Stimulated activated memory B cell treated with anti-CD40 and anti-IgM and Interleukin-4, amounts not matched to agents 10 μg/mL and 1 μg/mL and 100 μg/mL, for 72 hours (primary cell): ENCODE measurements around the gene FOXP4.

ENCODE experiments used
- ATAC-seq: fragments of 150-1000 bp; cut with Tn5 transposase; 2 replicates; pipeline ENCODE4 v1.10.0; 2021
- H3K27ac Mint-ChIP-seq: one replicate; pipeline ENCODE4 v1.8.0; 2022; ENCODE audit warnings: mild to moderate bottlenecking, mixed read lengths
- H3K27me3 Mint-ChIP-seq: one replicate; pipeline ENCODE4 v1.8.0; 2022; ENCODE audit warnings: mixed read lengths
- H3K36me3 Mint-ChIP-seq: one replicate; pipeline ENCODE4 v1.8.0; 2022; ENCODE audit warnings: mixed read lengths
- H3K4me1 Mint-ChIP-seq: one replicate; pipeline ENCODE4 v1.8.0; 2022; ENCODE audit warnings: mixed read lengths
- H3K4me3 Mint-ChIP-seq: one replicate; pipeline ENCODE4 v1.8.0; 2022; ENCODE audit warnings: mild to moderate bottlenecking, moderate library complexity, mixed read lengths
- H3K9me3 Mint-ChIP-seq: one replicate; pipeline ENCODE4 v1.8.0; 2022; ENCODE audit warnings: mixed read lengths

Gene FOXP4

DNA sequence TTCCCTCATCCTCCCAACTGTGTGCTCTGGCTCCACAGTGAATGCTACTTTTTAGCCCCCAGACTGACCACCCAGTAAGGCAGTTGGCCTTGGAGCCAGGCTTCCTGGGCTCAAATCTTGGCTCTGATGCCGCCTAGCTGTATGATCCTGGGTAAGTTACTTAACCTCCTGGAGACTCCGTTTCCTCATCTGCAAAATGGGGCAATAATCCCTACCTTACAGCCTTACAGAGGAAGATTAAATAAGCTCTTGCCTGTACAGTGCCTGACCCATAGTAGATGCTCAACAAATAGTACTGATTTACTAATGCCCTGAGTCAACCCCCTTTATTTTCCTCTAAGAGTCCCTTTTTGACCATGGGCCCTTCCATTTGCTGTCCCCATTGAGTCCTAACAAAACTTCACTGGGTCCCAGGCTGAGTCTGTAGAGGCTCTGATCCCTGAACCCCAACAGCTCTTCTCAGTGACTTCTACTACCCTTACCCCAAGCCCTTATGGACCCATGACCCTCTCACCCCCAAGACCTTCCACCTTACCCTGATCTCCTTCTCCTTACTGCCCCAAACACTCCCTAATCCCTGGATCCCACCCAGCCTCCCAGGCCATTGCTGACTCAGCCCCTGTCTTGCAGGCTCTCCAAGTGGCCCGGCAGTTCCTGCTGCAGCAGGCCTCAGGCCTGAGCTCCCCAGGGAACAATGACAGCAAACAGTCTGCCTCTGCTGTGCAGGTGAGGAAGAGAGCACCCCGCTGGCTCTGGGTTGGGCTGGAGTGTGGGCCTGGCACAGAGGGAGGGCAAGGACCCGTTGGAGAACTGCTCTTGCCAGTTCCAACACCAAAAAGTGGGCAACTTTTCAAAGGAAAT lies 31.4 kb downstream of the FOXP4 start:
- H3K27ac Mint-ChIP-seq: peak overlapping the region; percentile 6
- ATAC-seq: no peak
- no peaks in the 10 kb centered on the region for H3K9me3 Mint-ChIP-seq
- no peak overlapping the region for H3K4me3 Mint-ChIP-seq
- H3K4me1 Mint-ChIP-seq: peaks cover 45% of the 10 kb centered on the region
- H3K36me3 Mint-ChIP-seq: peaks cover 17% of the 10 kb centered on the region
- no peaks in the 10 kb centered on the region for H3K27me3 Mint-ChIP-seq

DNA sequence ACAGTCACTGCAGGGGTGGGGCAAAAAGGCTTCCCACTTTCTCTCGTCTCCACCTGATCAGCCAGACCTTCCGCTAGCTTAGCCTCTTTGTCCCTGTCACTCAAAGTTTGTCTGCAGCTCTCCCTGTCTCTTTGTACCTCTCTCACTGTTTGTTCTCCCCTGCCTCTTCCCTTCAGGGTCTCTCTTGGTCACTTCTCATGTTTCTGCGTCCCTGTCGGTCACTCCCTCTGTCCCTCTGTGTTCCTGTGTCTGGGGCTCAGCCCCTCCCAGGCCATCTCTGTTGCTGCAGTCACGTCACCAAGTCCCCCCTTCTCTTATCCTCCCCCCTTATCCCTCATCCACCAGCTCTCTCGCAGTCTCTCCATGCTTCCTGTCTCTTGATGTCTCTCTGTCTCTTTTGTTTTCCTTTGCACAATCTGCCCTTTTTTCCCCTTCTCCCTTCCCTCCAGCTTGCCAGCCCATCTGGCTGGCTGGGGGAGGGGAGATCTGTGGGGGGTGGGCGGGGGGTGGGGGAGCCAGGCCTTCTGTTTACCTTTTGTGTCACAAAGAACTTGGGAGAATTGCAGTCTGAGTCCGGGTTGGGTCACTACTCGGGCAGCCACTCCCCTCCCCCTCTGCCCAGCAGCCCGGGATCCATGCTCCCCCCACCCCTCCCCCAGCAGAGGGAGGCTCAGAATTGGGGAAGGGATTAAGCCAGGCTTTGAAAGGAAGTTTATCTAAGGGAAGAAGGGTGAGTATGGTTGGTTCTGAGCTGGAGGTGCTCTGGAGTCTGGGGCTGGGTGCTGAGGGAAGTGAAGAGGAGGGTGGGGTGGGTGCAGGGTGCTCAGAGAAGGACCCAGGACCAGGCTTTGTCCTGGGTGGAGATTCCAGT lies 32.3 kb downstream of the FOXP4 start:
- H3K9me3 Mint-ChIP-seq: no peaks in the 10 kb centered on the region

DNA sequence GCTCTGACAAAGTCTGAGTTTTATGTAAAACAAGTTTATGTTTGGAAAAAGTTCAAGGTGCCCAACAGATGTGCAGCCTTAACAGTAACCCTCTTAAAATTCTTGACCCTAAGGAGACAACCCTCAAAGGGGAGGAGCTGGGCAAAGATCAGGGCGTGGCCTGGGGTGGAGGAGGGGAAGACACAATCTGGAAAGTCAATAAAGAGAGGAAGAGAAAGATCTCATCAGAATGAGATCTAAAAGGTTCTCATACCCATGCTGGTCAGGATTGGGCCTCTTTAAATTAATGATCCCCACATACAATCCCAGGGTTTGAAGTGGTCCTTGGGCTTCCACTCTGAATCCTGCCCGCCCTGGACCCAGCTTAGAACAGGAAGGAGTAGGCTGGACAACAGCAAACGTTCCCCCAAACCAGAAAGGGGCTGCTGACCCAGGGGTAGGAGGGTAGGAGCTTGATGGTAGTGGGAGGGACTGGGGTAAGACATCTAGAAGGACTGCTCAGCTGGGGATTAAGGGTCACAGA lies 33.0 kb downstream of the FOXP4 start:
- ATAC-seq: no peak
- Mint-ChIP-seq H3K9me3 (no peaks in the 10 kb centered on the region), H3K27ac (no peak overlapping the region), H3K4me1 (peaks cover 30% of the 10 kb centered on the region), H3K36me3 (peaks cover 17% of the 10 kb centered on the region), H3K27me3 (no peaks in the 10 kb centered on the region), H3K4me3 (no peak overlapping the region)

More for the DNA sequence above, 32.3 kb downstream of the FOXP4 start:
- peaks cover 37% of the 10 kb centered on the region for H3K4me1 Mint-ChIP-seq
- peak overlapping the region; percentile 6 for H3K27ac Mint-ChIP-seq
- no peaks in the 10 kb centered on the region for H3K27me3 Mint-ChIP-seq
- peaks cover 17% of the 10 kb centered on the region for H3K36me3 Mint-ChIP-seq
- H3K4me3 Mint-ChIP-seq: no peak overlapping the region
- no peak for ATAC-seq

DNA sequence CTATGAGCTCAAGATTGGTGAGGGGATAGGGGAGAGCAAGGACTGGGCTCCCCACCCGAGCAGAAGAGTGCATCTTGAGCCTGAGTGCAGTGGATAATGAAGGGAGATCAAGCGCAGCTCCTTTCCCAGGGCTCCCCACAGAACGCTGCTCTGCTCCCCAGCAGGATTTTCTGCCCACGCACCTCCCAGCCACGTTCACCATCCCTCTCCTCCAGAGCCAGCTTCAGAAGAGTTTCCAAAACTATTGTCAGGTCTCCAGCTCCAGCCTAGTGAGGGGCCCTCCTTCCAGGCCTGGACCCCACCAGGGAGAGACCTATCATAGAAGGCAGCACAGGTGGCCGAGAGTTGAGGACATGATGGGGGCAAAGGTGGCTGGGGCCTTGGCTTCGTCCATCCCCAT lies 34.5 kb downstream of the FOXP4 start:
- Mint-ChIP-seq H3K27me3 (no peaks in the 10 kb centered on the region), H3K27ac (no peak overlapping the region), H3K4me1 (peaks cover 21% of the 10 kb centered on the region), H3K9me3 (no peaks in the 10 kb centered on the region), H3K4me3 (no peak overlapping the region), H3K36me3 (peaks cover 20% of the 10 kb centered on the region)
- no peak for ATAC-seq

DNA sequence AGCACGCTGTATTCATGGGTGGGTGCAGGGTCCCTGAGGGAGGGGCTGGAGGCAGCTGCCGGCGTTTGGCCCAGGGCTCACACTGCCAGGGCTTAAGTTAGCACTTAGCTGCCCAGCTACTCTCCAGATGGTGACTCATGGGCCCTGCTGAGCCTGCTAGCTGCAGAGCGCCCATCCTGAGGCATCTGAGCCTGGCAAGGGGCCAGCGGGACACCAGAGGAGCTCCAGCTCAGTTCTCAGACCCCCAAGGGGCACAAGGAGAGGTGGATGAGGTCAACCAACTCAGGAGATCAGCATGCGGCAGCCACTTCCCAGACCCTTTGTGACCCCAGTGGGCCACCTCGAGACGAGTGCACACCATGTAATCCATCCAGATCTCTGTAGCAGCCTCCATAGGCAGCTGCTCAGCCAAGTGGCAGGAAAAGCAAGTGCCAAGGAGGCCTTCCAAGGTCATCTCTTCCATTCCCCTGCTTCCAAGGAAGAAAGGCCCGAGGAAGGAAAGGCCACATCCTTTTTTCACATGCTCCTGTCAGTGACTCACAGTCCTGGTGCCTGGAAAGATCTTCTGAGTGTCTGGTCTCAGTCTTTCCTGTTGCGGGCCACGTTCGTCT lies 35.3 kb downstream of the FOXP4 start:
- no peaks in the 10 kb centered on the region for H3K9me3 Mint-ChIP-seq
- H3K4me3 Mint-ChIP-seq: no peak overlapping the region
- no peak for ATAC-seq
- H3K36me3 Mint-ChIP-seq: peaks cover 23% of the 10 kb centered on the region
- peaks cover 21% of the 10 kb centered on the region for H3K4me1 Mint-ChIP-seq
- no peaks in the 10 kb centered on the region for H3K27me3 Mint-ChIP-seq
- no peak overlapping the region for H3K27ac Mint-ChIP-seq

DNA sequence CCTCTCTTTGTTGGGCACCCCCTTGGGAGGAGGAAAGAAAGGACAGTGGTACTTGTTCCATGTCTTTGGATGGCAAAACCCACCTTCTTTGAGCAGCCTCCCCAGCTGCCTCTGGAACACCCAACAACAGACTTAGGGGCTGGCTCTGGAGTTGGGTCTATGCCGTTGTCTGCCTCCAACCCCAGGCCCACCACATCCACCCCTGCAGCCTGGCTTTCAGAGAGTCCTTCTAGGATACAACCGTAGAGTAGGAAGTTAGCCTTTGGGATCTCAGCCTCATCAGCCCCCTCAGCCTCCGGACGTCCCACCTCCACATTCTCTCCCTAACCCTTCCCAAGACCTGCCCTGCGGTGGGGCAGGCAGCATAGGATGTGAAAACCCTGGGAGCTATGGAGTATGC lies 36.4 kb downstream of the FOXP4 start:
- no peaks in the 10 kb centered on the region for H3K27me3 Mint-ChIP-seq
- peaks cover 17% of the 10 kb centered on the region for H3K36me3 Mint-ChIP-seq
- H3K27ac Mint-ChIP-seq: no peak overlapping the region
- no peak overlapping the region for H3K4me3 Mint-ChIP-seq
- ATAC-seq: no peak
- peaks cover 15% of the 10 kb centered on the region for H3K4me1 Mint-ChIP-seq
- H3K9me3 Mint-ChIP-seq: no peaks in the 10 kb centered on the region

DNA sequence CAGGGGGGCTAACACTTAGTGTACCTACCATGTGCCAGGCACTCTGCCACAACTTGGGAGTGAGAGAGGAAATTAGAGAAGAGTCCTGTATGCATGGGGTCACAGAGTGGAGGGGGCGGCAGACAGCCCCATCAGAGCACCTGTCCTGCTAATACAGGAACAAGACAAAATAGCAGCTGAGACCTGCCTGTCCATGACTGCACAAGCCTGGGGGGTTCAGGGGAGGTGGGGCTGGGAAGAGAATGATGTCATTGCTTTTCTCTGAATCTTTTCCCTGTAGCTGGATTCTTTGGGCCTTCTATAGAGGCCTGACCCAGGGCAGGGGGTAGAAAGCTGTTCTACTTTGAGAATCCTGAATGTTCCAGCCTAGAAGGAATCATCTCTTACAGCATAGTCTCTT lies 37.4 kb downstream of the FOXP4 start:
- no peak for ATAC-seq
- Mint-ChIP-seq H3K9me3 (no peaks in the 10 kb centered on the region), H3K4me1 (peaks cover 5% of the 10 kb centered on the region), H3K27me3 (no peaks in the 10 kb centered on the region), H3K4me3 (no peak overlapping the region), H3K36me3 (peaks cover 16% of the 10 kb centered on the region), H3K27ac (no peak overlapping the region)

DNA sequence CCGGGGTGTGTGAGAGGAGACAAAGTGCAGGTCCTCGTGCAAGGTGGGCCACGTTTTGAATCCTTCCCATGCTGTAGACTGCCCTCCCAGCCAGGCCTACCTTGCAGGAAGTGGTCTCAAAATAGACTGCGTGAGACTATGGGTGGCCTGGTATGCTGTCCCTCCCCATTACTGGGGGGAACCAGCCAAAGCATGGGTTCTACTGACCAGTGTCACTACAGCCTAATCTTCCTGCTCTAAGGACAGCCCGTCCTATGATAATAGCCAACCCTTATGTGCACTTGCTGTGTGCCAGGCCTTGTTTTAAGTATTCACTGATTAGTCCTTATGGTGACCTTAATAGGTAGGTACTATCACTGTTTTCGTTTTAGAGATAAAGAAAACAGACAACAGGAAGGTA lies 38.0 kb downstream of the FOXP4 start:
- no peaks in the 10 kb centered on the region for H3K27me3 Mint-ChIP-seq
- no peaks in the 10 kb centered on the region for H3K4me1 Mint-ChIP-seq
- no peak overlapping the region for H3K27ac Mint-ChIP-seq
- no peaks in the 10 kb centered on the region for H3K9me3 Mint-ChIP-seq
- no peak overlapping the region for H3K4me3 Mint-ChIP-seq
- H3K36me3 Mint-ChIP-seq: peaks cover 17% of the 10 kb centered on the region
- ATAC-seq: no peak

DNA sequence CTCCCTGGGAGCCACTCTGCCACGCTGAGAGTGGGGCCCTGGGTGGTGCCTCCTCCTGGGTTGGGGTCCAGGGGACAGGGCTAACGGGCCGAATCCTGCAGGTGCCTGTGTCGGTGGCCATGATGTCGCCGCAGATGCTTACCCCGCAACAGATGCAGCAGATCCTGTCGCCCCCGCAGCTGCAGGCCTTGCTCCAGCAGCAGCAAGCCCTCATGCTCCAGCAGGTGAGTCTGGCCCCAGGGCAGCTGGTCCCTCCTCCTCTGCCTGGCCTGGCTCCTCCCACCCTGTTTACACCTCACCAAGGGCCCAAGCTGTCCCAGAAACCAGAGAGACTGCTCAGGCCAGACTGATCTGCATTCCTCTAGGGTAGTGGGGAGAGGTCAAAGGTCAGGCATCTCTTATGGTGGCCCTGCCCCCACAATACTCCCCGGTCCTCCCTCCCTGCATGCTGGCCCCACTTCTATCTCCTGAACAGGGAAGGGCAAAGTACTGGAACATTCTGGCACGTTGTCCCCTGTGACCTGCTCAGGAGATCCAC lies 38.6 kb downstream of the FOXP4 start:
- no peaks in the 10 kb centered on the region for H3K27me3 Mint-ChIP-seq
- H3K9me3 Mint-ChIP-seq: no peaks in the 10 kb centered on the region
- H3K36me3 Mint-ChIP-seq: peaks cover 17% of the 10 kb centered on the region
- H3K4me3 Mint-ChIP-seq: no peak overlapping the region
- no peak overlapping the region for H3K27ac Mint-ChIP-seq
- no peaks in the 10 kb centered on the region for H3K4me1 Mint-ChIP-seq
- no peak for ATAC-seq

DNA sequence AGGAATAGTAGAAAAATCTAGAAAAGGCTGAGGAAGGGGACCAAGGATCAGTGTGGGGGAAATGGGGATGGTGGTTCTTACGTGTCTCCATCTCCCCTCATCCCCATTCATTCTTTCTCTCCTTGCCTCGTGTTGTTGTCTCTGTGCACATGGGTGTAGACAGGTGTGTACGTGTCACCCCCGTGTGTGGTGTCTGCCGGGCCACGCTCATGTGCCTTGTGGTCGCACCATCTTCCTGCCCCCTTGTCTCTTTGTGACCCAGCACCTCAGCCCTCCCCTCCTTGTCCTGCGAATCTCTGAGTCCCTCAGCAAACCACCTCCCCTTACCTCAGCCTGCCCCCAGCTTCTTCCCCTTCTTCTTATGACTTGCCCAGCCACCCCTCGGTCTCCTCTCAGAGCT lies 39.4 kb downstream of the FOXP4 start:
- no peak overlapping the region for H3K27ac Mint-ChIP-seq

DNA sequence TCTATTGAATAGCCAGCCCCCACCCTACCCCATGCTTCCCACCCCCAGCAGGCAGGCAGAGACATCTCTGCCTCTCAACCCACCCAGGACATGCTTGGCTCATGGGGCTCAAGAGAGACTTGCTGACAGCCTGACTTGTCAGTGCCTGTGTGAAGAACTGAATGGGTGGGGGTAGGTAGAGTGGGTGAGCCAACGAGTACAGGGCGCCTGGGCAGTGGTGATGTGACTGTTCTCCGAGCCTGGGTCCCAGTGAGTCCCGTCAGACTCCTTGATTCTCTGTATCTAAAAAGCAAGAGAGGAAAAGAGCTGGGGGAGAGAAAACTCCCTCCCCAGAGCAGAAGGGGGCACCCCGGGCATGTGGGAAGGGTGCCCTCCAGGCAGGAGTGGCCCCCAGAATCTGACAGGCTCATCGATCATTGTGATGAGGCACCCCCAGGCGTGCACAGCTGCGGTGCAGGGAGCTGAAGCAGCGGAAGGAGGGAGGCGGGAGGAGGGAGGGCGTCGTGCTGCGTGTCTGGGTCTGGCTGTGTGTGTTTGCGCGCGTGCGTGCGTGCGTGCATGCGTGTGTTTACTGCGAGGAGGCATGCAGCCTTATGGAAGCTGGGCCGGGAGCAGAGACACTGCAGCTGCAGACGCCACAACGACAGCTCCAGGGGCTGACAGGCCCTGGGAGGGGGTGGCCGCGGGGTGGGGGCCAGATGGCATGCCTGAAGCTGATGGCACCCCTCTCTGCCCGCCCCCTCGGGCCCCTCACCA lies 40.2 kb downstream of the FOXP4 start:
- H3K27ac Mint-ChIP-seq: no peak overlapping the region

More for the DNA sequence above, 39.4 kb downstream of the FOXP4 start:
- Mint-ChIP-seq H3K4me3 (no peak overlapping the region), H3K9me3 (no peaks in the 10 kb centered on the region), H3K4me1 (no peaks in the 10 kb centered on the region), H3K36me3 (peaks cover 24% of the 10 kb centered on the region), H3K27me3 (no peaks in the 10 kb centered on the region)
- ATAC-seq: no peak

DNA sequence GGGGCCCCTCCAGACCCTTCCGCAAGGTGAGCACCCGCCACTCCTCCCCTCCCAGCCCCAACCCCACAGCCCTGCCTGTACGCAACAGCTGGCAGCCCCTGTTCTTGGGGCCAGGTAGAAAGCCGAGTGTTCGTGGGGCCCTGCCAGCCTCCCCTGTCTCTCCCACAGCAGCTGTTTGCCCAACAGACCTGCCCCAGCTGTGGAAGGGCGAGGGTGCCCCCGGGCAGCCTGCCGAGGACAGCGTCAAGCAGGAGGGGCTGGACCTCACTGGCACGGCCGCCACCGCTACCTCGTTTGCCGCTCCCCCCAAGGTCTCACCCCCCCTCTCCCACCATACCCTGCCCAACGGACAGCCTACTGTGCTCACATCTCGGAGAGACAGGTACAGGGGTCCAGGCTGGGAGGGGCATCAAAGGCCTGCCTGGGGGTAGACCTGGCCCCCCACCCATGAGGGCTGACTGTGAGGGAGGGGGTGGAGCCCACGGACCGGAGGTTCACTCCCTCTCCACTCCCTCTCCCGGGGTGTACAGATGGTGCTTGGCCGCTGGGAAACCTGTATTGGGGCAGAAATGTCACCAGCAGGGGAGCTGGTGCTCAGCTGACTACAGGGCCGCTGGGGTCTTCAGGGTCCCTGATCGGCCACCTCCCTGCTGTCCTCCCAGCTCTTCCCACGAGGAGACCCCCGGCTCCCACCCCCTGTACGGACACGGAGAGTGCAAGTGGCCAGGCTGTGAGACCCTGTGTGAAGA lies 41.1 kb downstream of the FOXP4 start:
- no peaks in the 10 kb centered on the region for H3K9me3 Mint-ChIP-seq
- H3K4me3 Mint-ChIP-seq: no peak overlapping the region
- no peak for ATAC-seq
- peaks cover 27% of the 10 kb centered on the region for H3K36me3 Mint-ChIP-seq
- no peaks in the 10 kb centered on the region for H3K27me3 Mint-ChIP-seq
- peaks cover 8% of the 10 kb centered on the region for H3K4me1 Mint-ChIP-seq
- no peak overlapping the region for H3K27ac Mint-ChIP-seq

More for the DNA sequence above, 40.2 kb downstream of the FOXP4 start:
- Mint-ChIP-seq H3K9me3 (no peaks in the 10 kb centered on the region), H3K27me3 (no peaks in the 10 kb centered on the region), H3K36me3 (peaks cover 27% of the 10 kb centered on the region), H3K4me1 (no peaks in the 10 kb centered on the region), H3K4me3 (no peak overlapping the region)
- ATAC-seq: no peak

DNA sequence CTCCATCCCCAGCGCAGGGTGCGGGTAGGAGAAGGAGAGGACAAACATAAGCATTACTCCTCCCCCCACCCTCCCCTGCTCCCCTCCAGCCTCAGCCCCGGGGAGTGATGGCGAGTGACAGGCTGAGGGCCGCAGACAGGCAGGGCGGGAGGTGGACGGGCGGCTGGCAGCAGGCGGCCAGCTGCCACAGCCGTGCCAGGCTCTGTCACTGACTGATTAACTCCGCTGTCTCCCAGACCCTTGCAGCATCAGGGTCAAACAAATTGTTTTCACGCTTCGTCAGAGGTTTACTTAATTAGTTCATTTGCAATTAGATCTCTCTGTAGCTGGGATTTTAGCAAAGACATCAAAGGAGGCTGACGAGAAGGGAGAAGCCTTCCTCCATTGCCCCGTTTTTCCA lies 41.9 kb downstream of the FOXP4 start:
- no peak overlapping the region for H3K4me3 Mint-ChIP-seq
- peaks cover 32% of the 10 kb centered on the region for H3K36me3 Mint-ChIP-seq
- H3K27me3 Mint-ChIP-seq: no peaks in the 10 kb centered on the region
- ATAC-seq: no peak
- no peaks in the 10 kb centered on the region for H3K9me3 Mint-ChIP-seq
- H3K4me1 Mint-ChIP-seq: peaks cover 8% of the 10 kb centered on the region
- H3K27ac Mint-ChIP-seq: no peak overlapping the region

DNA sequence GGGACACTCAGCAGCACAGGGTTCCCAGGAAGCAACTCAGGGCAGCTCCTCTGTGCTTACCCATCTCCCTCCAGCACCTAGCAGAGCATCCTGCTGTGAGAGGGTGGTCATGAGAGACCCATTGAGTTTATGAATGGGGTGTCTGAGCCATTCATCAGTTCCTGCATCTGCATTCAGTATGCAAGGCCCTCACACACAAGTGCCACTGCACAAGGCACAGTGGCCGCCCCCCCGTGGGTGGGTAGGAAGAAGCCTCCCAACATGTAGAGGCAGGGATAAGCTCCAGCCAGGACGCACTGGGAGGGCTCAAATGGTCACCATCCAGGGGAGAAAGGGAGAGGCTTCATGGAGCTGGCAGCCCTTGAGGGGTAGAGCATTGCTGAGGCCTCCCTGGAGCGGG lies 43.0 kb downstream of the FOXP4 start:
- no peaks in the 10 kb centered on the region for H3K27me3 Mint-ChIP-seq
- no peak overlapping the region for H3K4me3 Mint-ChIP-seq
- ATAC-seq: no peak
- peaks cover 8% of the 10 kb centered on the region for H3K4me1 Mint-ChIP-seq
- H3K36me3 Mint-ChIP-seq: peaks cover 34% of the 10 kb centered on the region
- no peak overlapping the region for H3K27ac Mint-ChIP-seq
- H3K9me3 Mint-ChIP-seq: no peaks in the 10 kb centered on the region
